SK-N-SH (cell line): ENCODE data around the gene ZPBP. TPM values are rescaled to one million over a fixed set of nuclear protein-coding genes. Genes with fewer than 3 reads are reported as not detected.

Experiments used
- CTCF ChIA-PET: fragments of 300-600, 350-600 bp; formaldehyde crosslinking; extraction: SDS; loops from one replicate; lab custom pipeline; 2021; lab: Yijun Ruan, JAX
- POLR2A ChIA-PET: fragments of 350-600 bp; sonication (Branson Sonifier 250); formaldehyde crosslinking; extraction: SDS; loops from one replicate; lab custom pipeline; 2020; ENCODE audit warnings: antibody characterized with exemption, inconsistent platforms; lab: Yijun Ruan, JAX
- DNase-seq: peaks from one replicate; pipeline ENCODE4 v3.0.0; 2012
- H2AFZ ChIP-seq: fragments of 200-600 bp; sonication (generic); 2 replicates; pipeline ENCODE4 v1.8.1; 2016; ENCODE audit warnings: antibody characterized with exemption, mild to moderate bottlenecking, low read depth
- H3F3A ChIP-seq: fragments of 200-600 bp; sonication (generic); replicated peaks from 2 replicates; pipeline ENCODE3; 2016; ENCODE audit warnings: antibody characterized with exemption, mild to moderate bottlenecking; ENCODE audit not compliant: insufficient read depth
- H3K27ac ChIP-seq, 2 experiments: fragments of 200-500 bp in 1 of 2; fragments of 200-600 bp in 1 of 2; sonication (Bioruptor generic) in 1 of 2; sonication (generic), shearing (Covaris generic) in 1 of 2; 2 replicates each; pipeline versions ENCODE4 v1.5.1 to v1.6.1; 2014 to 2016; ENCODE audit warnings: low read depth in 2 of 2, inconsistent platforms in 1 of 2, low read length in 1 of 2, mild to moderate bottlenecking in 1 of 2, mixed read lengths in 1 of 2
- H3K27me3 ChIP-seq: fragments of 200-600 bp; sonication (generic), shearing (Covaris generic); 2 replicates; pipeline ENCODE4 v1.6.1; 2016; ENCODE audit warnings: mixed run types; ENCODE audit not compliant: insufficient read depth
- H3K36me3 ChIP-seq, 2 experiments: fragments of 200-500 bp in 1 of 2; fragments of 200-600 bp in 1 of 2; sonication (Bioruptor generic) in 1 of 2; sonication (generic) in 1 of 2; replicated peaks in 1 of 2; 2 replicates each; pipeline versions ENCODE3 to v1.5.1; 2014 to 2016; ENCODE audit warnings: low read length in 1 of 2, mild to moderate bottlenecking in 1 of 2; ENCODE audit not compliant: insufficient read depth in 2 of 2, control insufficient read depth in 1 of 2
- H3K4me1 ChIP-seq, 2 experiments: fragments of 200-500 bp in 1 of 2; fragments of 200-600 bp in 1 of 2; sonication (Bioruptor generic) in 1 of 2; sonication (generic), shearing (Covaris generic) in 1 of 2; 2 replicates each; pipeline versions ENCODE4 v1.5.1 to v1.6.1; 2014 to 2016; ENCODE audit warnings: low read depth in 1 of 2, low read length in 1 of 2, mixed run types in 1 of 2; ENCODE audit not compliant: insufficient read depth in 2 of 2, control insufficient read depth in 1 of 2
- H3K4me2 ChIP-seq: fragments of 200-600 bp; sonication (generic), shearing (Covaris generic); 2 replicates; pipeline ENCODE4 v1.6.1; 2017; ENCODE audit warnings: mixed run types
- H3K4me3 ChIP-seq, 2 experiments: fragments of 200-500 bp in 1 of 2; fragments of 200-600 bp in 1 of 2; sonication (Bioruptor generic) in 1 of 2; sonication (generic), shearing (Covaris generic) in 1 of 2; 2 replicates each; pipeline versions ENCODE4 v1.5.1 to v1.8.1; 2014 to 2016; ENCODE audit warnings: low read depth in 2 of 2, inconsistent platforms in 1 of 2, low read length in 1 of 2, mild to moderate bottlenecking in 1 of 2, mixed read lengths in 1 of 2, moderate library complexity in 1 of 2
- H3K79me2 ChIP-seq: fragments of 200-600 bp; sonication (generic); 2 replicates; pipeline ENCODE4 v1.8.1; 2017; ENCODE audit warnings: mild to moderate bottlenecking; ENCODE audit not compliant: insufficient read depth
- H3K9ac ChIP-seq: fragments of 200-600 bp; sonication (generic); 2 replicates; pipeline ENCODE4 v1.6.1; 2017; ENCODE audit warnings: mixed run types
- H3K9me2 ChIP-seq: fragments of 200-600 bp; sonication (generic); 2 replicates; pipeline ENCODE4 v1.6.1; 2017; ENCODE audit warnings: mixed run types
- H3K9me3 ChIP-seq: fragments of 200-600 bp; sonication (generic); 2 replicates; pipeline ENCODE4 v1.6.1; 2017; ENCODE audit warnings: mixed run types, mild to moderate bottlenecking, moderate library complexity
- H4K20me1 ChIP-seq: fragments of 200-600 bp; sonication (generic); 2 replicates; pipeline ENCODE4 v1.6.1; 2017; ENCODE audit warnings: mild to moderate bottlenecking, mixed run types; ENCODE audit not compliant: insufficient read depth
- ELF1 ChIP-seq: IDR thresholded peaks from 2 replicates; pipeline ENCODE4 v1.4.0; 2012
- EZH2phosphoT487 ChIP-seq: fragments of 200-600 bp; sonication (generic); IDR thresholded peaks from 2 replicates; pipeline ENCODE4 v1.6.1; 2017; ENCODE audit warnings: low read depth, mixed run types, mild to moderate bottlenecking, antibody characterized with exemption, moderate library complexity, borderline replicate concordance
- NFIC ChIP-seq: IDR thresholded peaks from 2 replicates; pipeline ENCODE4 v1.4.0; 2012; ENCODE audit warnings: borderline replicate concordance
- POLR2AphosphoS5 ChIP-seq: IDR thresholded peaks from 2 replicates; pipeline ENCODE4 v1.6.1; 2012; ENCODE audit warnings: low read depth, low read length
- REST ChIP-seq: IDR thresholded peaks from 2 replicates; pipeline ENCODE4 v1.6.1; 2012; ENCODE audit warnings: mild to moderate bottlenecking, low read depth, low read length, moderate library complexity
- TEAD4 ChIP-seq: IDR thresholded peaks from 2 replicates; pipeline ENCODE4 v1.4.0; 2012; ENCODE audit warnings: mild to moderate bottlenecking, borderline replicate concordance; ENCODE audit not compliant: insufficient read depth
- YY1 ChIP-seq: IDR thresholded peaks from 2 replicates; pipeline ENCODE4 v1.4.0; 2012; ENCODE audit warnings: low read depth, mild to moderate bottlenecking
- ZBTB33 ChIP-seq: IDR thresholded peaks from 2 replicates; pipeline ENCODE4 v1.4.0; 2012; ENCODE audit warnings: low read depth, borderline replicate concordance
- WGBS: methylation state at CpG from one replicate; pipeline ENCODE4 v1.1.6; 2017; ENCODE audit warnings: low lambda C conversion rate; 5-methylcytosine and 5-hydroxymethylcytosine counted together
- polyA plus RNA-seq, 3 experiments: library from polyadenylated mRNA; depleted of rRNA; stranded (reverse); fragments of >200 nt; gene quantifications; 2 replicates each; pipeline ENCODE4 v1.2.3, GENCODE V29; 2012
- TF ChIP-seq, protein P1 (sequence below): IDR thresholded peaks from 2 replicates; pipeline ENCODE4 v1.4.0; 2012; ENCODE audit warnings: low read depth, borderline replicate concordance

The ZPBP gene
- polyA plus RNA-seq, 1 of the 3 experiments (the other 2 are of a cell fraction), result not detected

- Histone ChIP-seq H3K36me3 (no peaks in the 10 kb centered on the region), H3K27ac (no peak overlapping the region), H3F3A (no peaks in the 10 kb centered on the region), H3K4me2 (no peak overlapping the region), H3K9me2 (no peaks in the 10 kb centered on the region), H3K4me1 (no peaks in the 10 kb centered on the region), H4K20me1 (no peaks in the 10 kb centered on the region), H3K4me3 (no peak overlapping the region), H3K27me3 (no peaks in the 10 kb centered on the region), H3K9ac (no peak overlapping the region), H3K79me2 (no peaks in the 10 kb centered on the region), H2AFZ (no peak overlapping the region), H3K9me3 (no peaks in the 10 kb centered on the region)
- ChIA-PET POLR2A (no interaction called here), CTCF (no interaction called here)
- no peak for DNase-seq
- WGBS, result 6% methylated on average over 2 of the region's 2 CpGs
- no peak for TF ChIP-seq EZH2phosphoT487
- TF ChIP-seq POLR2AphosphoS5, result no peak
- TF ChIP-seq, protein P1, sequence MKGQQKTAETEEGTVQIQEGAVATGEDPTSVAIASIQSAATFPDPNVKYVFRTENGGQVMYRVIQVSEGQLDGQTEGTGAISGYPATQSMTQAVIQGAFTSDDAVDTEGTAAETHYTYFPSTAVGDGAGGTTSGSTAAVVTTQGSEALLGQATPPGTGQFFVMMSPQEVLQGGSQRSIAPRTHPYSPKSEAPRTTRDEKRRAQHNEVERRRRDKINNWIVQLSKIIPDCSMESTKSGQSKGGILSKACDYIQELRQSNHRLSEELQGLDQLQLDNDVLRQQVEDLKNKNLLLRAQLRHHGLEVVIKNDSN, result no peak
- no peak for TF ChIP-seq TEAD4
- TF ChIP-seq YY1, result no peak
- TF ChIP-seq ELF1, result no peak
- no peak for TF ChIP-seq ZBTB33
Measured at GRCh38 chr7:50037086-50037485, 56.0 kb downstream of the ZPBP start.

- TF ChIP-seq ZBTB33, result no peak
- no peak for TF ChIP-seq REST
- TF ChIP-seq NFIC, result no peak
- no peaks in the 10 kb centered on the region for H3K36me3 ChIP-seq
- ChIA-PET CTCF (no interaction called here), POLR2A (no interaction called here)
- no peaks in the 10 kb centered on the region for H3F3A ChIP-seq
- H3K4me1 ChIP-seq, result no peaks in the 10 kb centered on the region
- no peak overlapping the region for H2AFZ ChIP-seq
- H3K9me2 ChIP-seq, result 0 out of 2 replicates have a peak, but pooled peaks cover 4% of the 10 kb centered on the region
- DNase-seq, result no peak
- 2% methylated on average over 4 of the region's 4 CpGs for WGBS
- no peak overlapping the region for H3K27ac ChIP-seq
- no peak overlapping the region for H3K9ac ChIP-seq
- no peaks in the 10 kb centered on the region for H3K9me3 ChIP-seq
- no peaks in the 10 kb centered on the region for H3K79me2 ChIP-seq
- H3K27me3 ChIP-seq, result no peaks in the 10 kb centered on the region
- no peaks in the 10 kb centered on the region for H4K20me1 ChIP-seq
- H3K4me2 ChIP-seq, result no peak overlapping the region
- no peak overlapping the region for H3K4me3 ChIP-seq
Measured at GRCh38 chr7:50022991-50023390, 70.1 kb downstream of the ZPBP start.
